ENCODE measurements around the gene CCSER2. TPM values are rescaled to one million over a fixed set of nuclear protein-coding genes. Genes with fewer than 3 reads are reported as not detected.

Gene CCSER2
- polyA plus RNA-seq, 2 of the 4 experiments (the other 2 are of a cell fraction) = 9.2 to 28.2 TPM

DNA sequence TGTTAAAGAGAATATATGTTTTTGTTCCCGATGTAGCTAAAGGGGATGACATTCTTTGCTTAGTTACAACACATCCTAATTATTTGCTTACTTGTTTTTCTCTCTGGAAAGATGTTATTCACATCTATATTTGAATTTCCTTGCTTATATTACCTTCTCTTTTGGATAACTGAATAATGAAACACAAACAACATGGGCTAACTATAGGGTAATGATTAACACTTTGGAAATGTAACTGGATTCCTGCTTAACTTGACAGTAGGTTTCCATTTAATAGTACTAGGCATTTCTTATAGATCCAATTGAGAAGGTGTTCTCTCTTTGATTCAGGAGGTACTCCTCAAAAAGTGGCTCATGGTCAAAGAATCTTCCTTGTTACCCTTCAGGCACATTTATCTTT lies 141.1 kb downstream of the CCSER2 start (continued):
- TF ChIP-seq, protein P1, sequence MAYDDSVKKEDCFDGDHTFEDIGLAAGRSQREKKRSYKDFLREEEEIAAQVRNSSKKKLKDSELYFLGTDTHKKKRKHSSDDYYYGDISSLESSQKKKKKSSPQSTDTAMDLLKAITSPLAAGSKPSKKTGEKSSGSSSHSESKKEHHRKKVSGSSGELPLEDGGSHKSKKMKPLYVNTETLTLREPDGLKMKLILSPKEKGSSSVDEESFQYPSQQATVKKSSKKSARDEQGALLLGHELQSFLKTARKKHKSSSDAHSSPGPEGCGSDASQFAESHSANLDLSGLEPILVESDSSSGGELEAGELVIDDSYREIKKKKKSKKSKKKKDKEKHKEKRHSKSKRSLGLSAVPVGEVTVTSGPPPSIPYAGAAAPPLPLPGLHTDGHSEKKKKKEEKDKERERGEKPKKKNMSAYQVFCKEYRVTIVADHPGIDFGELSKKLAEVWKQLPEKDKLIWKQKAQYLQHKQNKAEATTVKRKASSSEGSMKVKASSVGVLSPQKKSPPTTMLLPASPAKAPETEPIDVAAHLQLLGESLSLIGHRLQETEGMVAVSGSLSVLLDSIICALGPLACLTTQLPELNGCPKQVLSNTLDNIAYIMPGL (CRISPR knock-in tag; IDR thresholded peaks at IDR 0.05; ENCODE audit: borderline replicate concordance) = no peak
- TF ChIP-seq CHD2 (IDR thresholded peaks at IDR 0.05; ENCODE audit: low read length, partially characterized antibody) = no peak
- no peak for TF ChIP-seq CHD4 (IDR thresholded peaks at IDR 0.05; ENCODE audit: borderline replicate concordance)

DNA sequence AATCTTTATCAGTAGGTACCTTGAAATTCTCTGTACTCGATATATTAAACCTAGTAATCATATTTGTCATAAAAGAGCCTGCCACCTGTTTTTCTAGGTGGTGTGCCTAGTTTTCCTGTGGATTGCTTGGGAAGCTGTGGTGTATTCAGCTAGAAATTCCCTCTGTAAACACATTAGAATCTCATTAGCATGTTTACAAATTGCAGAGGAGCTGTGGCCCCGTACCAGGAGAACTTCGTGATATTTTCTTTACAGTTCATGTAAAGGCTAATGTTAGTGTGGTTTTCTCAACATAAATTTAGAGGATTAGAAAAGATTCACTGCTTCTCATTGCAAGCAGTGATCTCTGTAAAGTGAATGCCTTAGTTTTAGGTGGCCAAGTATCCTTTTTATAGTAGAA lies 144.7 kb downstream of the CCSER2 start:
- Histone ChIP-seq H3K9me3 (no peaks in the 10 kb centered on the region), H3K4me3 (no peak overlapping the region), H3K4me2 (no peak overlapping the region), H3K27ac (no peak overlapping the region), H3K4me1 (peaks cover 11% of the 10 kb centered on the region)
- DNase-seq (ENCODE audit: low read depth in 1 of 2, low spot score in 1 of 2) = no peak
- CTCF ChIA-PET = no interaction called here
- TF ChIP-seq ZFP36 (IDR thresholded peaks at IDR 0.05; ENCODE audit: borderline replicate concordance, partially characterized antibody) (no peak), RNF2 (IDR thresholded peaks at IDR 0.05; ENCODE audit: borderline replicate concordance, low read depth) (no peak), EHF (CRISPR knock-in tag; IDR thresholded peaks at IDR 0.05) (no peak), JUN (IDR thresholded peaks at IDR 0.05) (no peak), RFX5 (IDR thresholded peaks at IDR 0.05) (no peak)
- FAIRE-seq = no peak
- WGBS (ENCODE audit: missing lambda C conversion rate) = 87% methylated on average over 3 of the region's 3 CpGs
- ATAC-seq = no peak
- POLR2A ChIA-PET = no interaction called here

DNA sequence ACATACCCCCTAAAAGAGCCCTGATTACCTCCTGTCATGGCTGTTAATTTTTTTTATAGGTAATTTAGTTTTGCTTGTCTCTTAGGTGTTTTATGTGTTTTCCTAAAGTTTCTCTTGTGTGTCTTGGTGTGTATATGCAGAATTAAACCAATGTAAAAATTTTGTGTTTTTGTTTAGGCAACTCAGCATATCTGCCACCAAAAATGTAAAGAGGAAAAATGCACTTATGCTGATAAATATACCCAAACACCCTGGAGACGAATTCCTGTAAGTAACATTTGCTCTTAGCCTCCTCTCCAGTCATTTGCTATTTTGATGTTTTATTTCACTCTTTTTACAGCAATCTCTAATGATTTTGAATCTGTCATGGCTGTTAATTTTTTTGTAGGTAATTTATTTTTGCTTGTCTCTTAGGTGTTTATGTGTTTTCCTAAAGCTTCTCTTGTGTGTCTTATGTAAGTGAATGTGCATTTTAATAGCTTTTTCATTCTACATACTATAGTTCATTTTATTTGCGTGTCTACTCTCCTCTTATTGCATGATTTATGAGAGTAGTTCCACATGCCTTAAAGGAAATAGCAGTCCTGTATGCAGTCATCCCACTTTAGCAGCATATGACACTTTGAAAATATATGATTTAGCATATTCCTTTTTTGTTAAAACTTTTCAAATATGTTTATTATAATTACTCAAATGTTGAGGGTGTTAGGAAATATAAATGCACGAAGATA lies 149.2 kb downstream of the CCSER2 start:
- ATAC-seq (no peak), FAIRE-seq (no peak), DNase-seq (ENCODE audit: low read depth in 1 of 2, low spot score in 1 of 2) (no peak)
- CTCF ChIA-PET = interaction anchor here (3.1 kb wide), 1 partner anchor 60 kb away, joined by 9 read pairs; no protein-coding TSS in a partner anchor
- Histone ChIP-seq H3K9me3 (no peaks in the 10 kb centered on the region), H3K4me3 (no peak overlapping the region), H3K4me2 (no peak overlapping the region), H3K4me1 (no peaks in the 10 kb centered on the region), H3K27ac (no peak overlapping the region)
- POLR2A ChIA-PET = no interaction called here
- WGBS (ENCODE audit: missing lambda C conversion rate) = 85% methylated on average over 3 of the region's 3 CpGs
- TF ChIP-seq POLR2AphosphoS2 (conservative IDR thresholded peaks at IDR 0.05; ENCODE audit: low read length) (no peak), KDM1A (IDR thresholded peaks at IDR 0.05; ENCODE audit: low read depth) (no peak)
- TF ChIP-seq, protein P2, sequence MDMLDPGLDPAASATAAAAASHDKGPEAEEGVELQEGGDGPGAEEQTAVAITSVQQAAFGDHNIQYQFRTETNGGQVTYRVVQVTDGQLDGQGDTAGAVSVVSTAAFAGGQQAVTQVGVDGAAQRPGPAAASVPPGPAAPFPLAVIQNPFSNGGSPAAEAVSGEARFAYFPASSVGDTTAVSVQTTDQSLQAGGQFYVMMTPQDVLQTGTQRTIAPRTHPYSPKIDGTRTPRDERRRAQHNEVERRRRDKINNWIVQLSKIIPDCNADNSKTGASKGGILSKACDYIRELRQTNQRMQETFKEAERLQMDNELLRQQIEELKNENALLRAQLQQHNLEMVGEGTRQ (IDR thresholded peaks at IDR 0.05) = no peak

DNA sequence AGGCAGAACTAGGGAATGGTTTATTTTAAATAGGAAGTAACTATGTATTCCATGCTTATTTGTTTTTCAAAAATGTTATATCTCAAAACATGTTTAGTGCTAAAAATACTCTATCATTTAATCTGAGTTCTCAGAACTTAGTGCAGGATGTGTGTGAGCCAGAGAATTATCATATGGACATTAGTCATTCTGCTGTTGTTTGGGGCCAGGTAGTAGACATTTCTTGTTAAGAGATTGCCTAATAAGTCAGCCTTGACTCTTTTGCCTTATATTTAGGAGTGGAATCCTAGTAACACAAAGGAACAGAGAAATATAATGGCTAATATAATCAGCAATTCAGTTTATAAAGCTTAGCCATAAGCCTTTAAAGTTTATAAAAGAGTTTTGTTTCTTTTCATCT lies 149.8 kb downstream of the CCSER2 start:
- ATAC-seq (no peak), FAIRE-seq (no peak), DNase-seq (ENCODE audit: low read depth in 1 of 2, low spot score in 1 of 2) (no peak)
- Histone ChIP-seq H3K4me3 (no peak overlapping the region), H3K27ac (no peak overlapping the region), H3K9me3 (no peaks in the 10 kb centered on the region), H3K4me1 (no peaks in the 10 kb centered on the region), H3K4me2 (no peak overlapping the region)
- POLR2A ChIA-PET = no interaction called here
- CTCF ChIA-PET = no interaction called here
- TF ChIP-seq EHF (CRISPR knock-in tag; IDR thresholded peaks at IDR 0.05) (no peak), FOXS1 (CRISPR knock-in tag; IDR thresholded peaks at IDR 0.05) (no peak), NPAS2 (CRISPR knock-in tag; IDR thresholded peaks at IDR 0.05; ENCODE audit: borderline replicate concordance) (no peak), MAZ (IDR thresholded peaks at IDR 0.05; ENCODE audit: borderline replicate concordance, low read depth, low read length) (no peak), EHMT2 (IDR thresholded peaks at IDR 0.05; ENCODE audit: low read depth) (no peak), RARB (CRISPR knock-in tag; IDR thresholded peaks at IDR 0.05) (no peak), HOXB5 (CRISPR knock-in tag; IDR thresholded peaks at IDR 0.05) (no peak), CHD2 (IDR thresholded peaks at IDR 0.05; ENCODE audit: low read length, partially characterized antibody) (no peak), HEYL (CRISPR knock-in tag; IDR thresholded peaks at IDR 0.05) (no peak), CHD4 (IDR thresholded peaks at IDR 0.05; ENCODE audit: borderline replicate concordance) (no peak), MAFK (IDR thresholded peaks at IDR 0.05; ENCODE audit: partially characterized antibody) (no peak), MYC (IDR thresholded peaks at IDR 0.05; ENCODE audit: borderline replicate concordance, low read length) (no peak), PHF8 (IDR thresholded peaks at IDR 0.05; ENCODE audit: borderline replicate concordance, low read depth) (no peak), NR3C1 (IDR thresholded peaks at IDR 0.05) (no peak)
- TF ChIP-seq, protein P3, sequence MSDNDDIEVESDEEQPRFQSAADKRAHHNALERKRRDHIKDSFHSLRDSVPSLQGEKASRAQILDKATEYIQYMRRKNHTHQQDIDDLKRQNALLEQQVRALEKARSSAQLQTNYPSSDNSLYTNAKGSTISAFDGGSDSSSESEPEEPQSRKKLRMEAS (IDR thresholded peaks at IDR 0.05) = no peak
- TF ChIP-seq, protein P4, sequence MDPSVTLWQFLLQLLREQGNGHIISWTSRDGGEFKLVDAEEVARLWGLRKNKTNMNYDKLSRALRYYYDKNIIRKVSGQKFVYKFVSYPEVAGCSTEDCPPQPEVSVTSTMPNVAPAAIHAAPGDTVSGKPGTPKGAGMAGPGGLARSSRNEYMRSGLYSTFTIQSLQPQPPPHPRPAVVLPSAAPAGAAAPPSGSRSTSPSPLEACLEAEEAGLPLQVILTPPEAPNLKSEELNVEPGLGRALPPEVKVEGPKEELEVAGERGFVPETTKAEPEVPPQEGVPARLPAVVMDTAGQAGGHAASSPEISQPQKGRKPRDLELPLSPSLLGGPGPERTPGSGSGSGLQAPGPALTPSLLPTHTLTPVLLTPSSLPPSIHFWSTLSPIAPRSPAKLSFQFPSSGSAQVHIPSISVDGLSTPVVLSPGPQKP (IDR thresholded peaks at IDR 0.05; ENCODE audit: low read depth, low read length) = no peak

Data from A549 (cell line).